IMR-90 (cell line): ENCODE results near the gene AGGF1. TPM values are rescaled to one million over a fixed set of nuclear protein-coding genes. Genes with fewer than 3 reads are reported as not detected.

ENCODE experiments used
- ATAC-seq: fragments of 200-7000 bp; cut with Tn5 transposase; 2 replicates; pipeline ENCODE4 v1.9.1; 2020; ENCODE audit warnings: low read depth, mild to moderate bottlenecking, moderate library complexity
- BruUV-seq: library from RNA; stranded (reverse); fragments of 400-500 nt; replicated peaks from 2 replicates; lab custom pipeline; 2021; lab: Mats Ljungman, UMichigan
- CTCF ChIA-PET: fragments of 300-600 bp; formaldehyde crosslinking; extraction: SDS; loops from one replicate; lab custom pipeline; 2021; ENCODE audit warnings: antibody characterized with exemption; lab: Yijun Ruan, JAX
- POLR2A ChIA-PET: fragments of 300-600 bp; sonication (Branson Sonifier 250); formaldehyde crosslinking; loops from one replicate; lab custom pipeline; 2022; ENCODE audit warnings: antibody characterized with exemption; ENCODE audit not compliant: unreplicated experiment; lab: Charles Lee
- DNase-seq: peaks from one replicate; pipeline ENCODE4 v3.0.0; 2013
- H2AFZ ChIP-seq: replicated peaks from 2 replicates; pipeline ENCODE3; 2013; ENCODE audit warnings: low read length, mild to moderate bottlenecking; ENCODE audit not compliant: poor library complexity
- H2AK5ac ChIP-seq: 2 replicates; pipeline ENCODE4 v1.6.1; 2013; ENCODE audit warnings: low read depth, low read length, inconsistent platforms
- H2AK9ac ChIP-seq: replicated peaks from 2 replicates; pipeline ENCODE3; 2013; ENCODE audit warnings: mild to moderate bottlenecking, low read depth, low read length, moderate library complexity; ENCODE audit not compliant: poor library complexity
- H2BK120ac ChIP-seq: 2 replicates; pipeline ENCODE4 v1.6.1; 2013; ENCODE audit warnings: low read depth, low read length, inconsistent platforms
- H2BK15ac ChIP-seq: 3 replicates; pipeline ENCODE4 v1.6.1; 2013; ENCODE audit warnings: low read depth, low read length, inconsistent platforms
- H2BK20ac ChIP-seq: 2 replicates; pipeline ENCODE4 v1.6.1; 2013; ENCODE audit warnings: low read depth, mild to moderate bottlenecking, inconsistent platforms, low read length, moderate library complexity
- H2BK5ac ChIP-seq: 2 replicates; pipeline ENCODE4 v1.6.1; 2013; ENCODE audit warnings: mild to moderate bottlenecking, low read depth, low read length, inconsistent platforms; ENCODE audit not compliant: poor library complexity, severe bottlenecking
- H3K14ac ChIP-seq: replicated peaks from 2 replicates; pipeline ENCODE4 v1.6.1; 2013; ENCODE audit warnings: low read depth, low read length, inconsistent platforms
- H3K18ac ChIP-seq: 2 replicates; pipeline ENCODE4 v1.6.1; 2013; ENCODE audit warnings: low read depth, low read length, control low read depth
- H3K23ac ChIP-seq: 2 replicates; pipeline ENCODE4 v1.6.1; 2013; ENCODE audit warnings: low read depth, low read length, inconsistent platforms
- H3K27ac ChIP-seq: 2 replicates; pipeline ENCODE4 v1.5.1; 2013; ENCODE audit warnings: mild to moderate bottlenecking, control low read depth, low read length; ENCODE audit not compliant: insufficient read depth
- H3K27me3 ChIP-seq: 2 replicates; pipeline ENCODE4 v1.6.1; 2013; ENCODE audit warnings: low read length; ENCODE audit not compliant: control insufficient read depth, insufficient read depth
- H3K36me3 ChIP-seq: 2 replicates; pipeline ENCODE4 v1.6.1; 2013; ENCODE audit warnings: low read length, mixed read lengths; ENCODE audit not compliant: control insufficient read depth, insufficient read depth
- H3K4ac ChIP-seq: 2 replicates; pipeline ENCODE4 v1.6.1; 2013; ENCODE audit warnings: low read depth, low read length, inconsistent platforms
- H3K4me1 ChIP-seq: 2 replicates; pipeline ENCODE4 v1.6.1; 2013; ENCODE audit warnings: low read length, mixed read lengths; ENCODE audit not compliant: control insufficient read depth, insufficient read depth
- H3K4me2 ChIP-seq: 2 replicates; pipeline ENCODE4 v1.6.1; 2013; ENCODE audit warnings: low read depth, mild to moderate bottlenecking, control low read depth, low read length, moderate library complexity
- H3K4me3 ChIP-seq: 2 replicates; pipeline ENCODE4 v1.5.1; 2013; ENCODE audit warnings: low read depth, mild to moderate bottlenecking, control low read depth, low read length, moderate library complexity; ENCODE audit not compliant: insufficient read depth
- H3K56ac ChIP-seq: 2 replicates; pipeline ENCODE4 v1.6.1; 2013; ENCODE audit warnings: low read length, inconsistent platforms; ENCODE audit not compliant: insufficient read depth; ENCODE audit errors: extremely low read depth
- H3K79me1 ChIP-seq, 2 experiments: 2 replicates each; pipeline ENCODE4 v1.6.1; 2013; ENCODE audit warnings: low read length in 2 of 2, inconsistent platforms in 1 of 2, low read depth in 1 of 2
- H3K9ac ChIP-seq: 2 replicates; pipeline ENCODE4 v1.6.1; 2013; ENCODE audit warnings: low read depth, low read length, control low read depth
- H3K9me1 ChIP-seq: 2 replicates; pipeline ENCODE4 v1.6.1; 2013; ENCODE audit warnings: low read length, inconsistent platforms; ENCODE audit not compliant: insufficient read depth
- H3K9me3 ChIP-seq: 2 replicates; pipeline ENCODE4 v1.6.1; 2013; ENCODE audit warnings: low read length; ENCODE audit not compliant: control insufficient read depth, insufficient read depth
- H4K20me1 ChIP-seq: 2 replicates; pipeline ENCODE4 v1.6.1; 2013; ENCODE audit warnings: low read length, inconsistent platforms; ENCODE audit not compliant: insufficient read depth
- H4K5ac ChIP-seq: 2 replicates; pipeline ENCODE4 v1.6.1; 2013; ENCODE audit warnings: mild to moderate bottlenecking, low read depth, low read length, control low read depth
- H4K8ac ChIP-seq, 2 experiments: 2 replicates each; pipeline ENCODE4 v1.6.1; 2013; ENCODE audit warnings: low read depth in 2 of 2, low read length in 2 of 2, control low read depth in 1 of 2, inconsistent platforms in 1 of 2
- H4K91ac ChIP-seq: 2 replicates; pipeline ENCODE4 v1.6.1; 2013; ENCODE audit warnings: low read depth, low read length, inconsistent platforms; ENCODE audit not compliant: insufficient read depth
- BHLHE40 ChIP-seq: fragments of 150-350 bp; IDR thresholded peaks from 2 replicates; pipeline ENCODE4 v1.6.1; 2016; ENCODE audit warnings: mild to moderate bottlenecking, low read depth, low read length
- MAFK ChIP-seq: IDR thresholded peaks from 2 replicates; pipeline ENCODE4 v1.6.1; 2012; ENCODE audit warnings: low read depth, low read length, improper control_type of control experiment
- USF2 ChIP-seq: fragments of 150-350 bp; IDR thresholded peaks from 2 replicates; pipeline ENCODE4 v1.6.1; 2017; ENCODE audit warnings: mild to moderate bottlenecking, antibody characterized with exemption, low read length, low read depth
- WGBS, 2 experiments: methylation state at CpG; one replicate each; pipeline versions ENCODE4 v1.1.5 to v1.1.7; 2013; ENCODE audit warnings: missing lambda C conversion rate in 2 of 2; ENCODE audit not compliant: insufficient read length in 1 of 2; ENCODE audit errors: extremely low coverage in 2 of 2; 5-methylcytosine and 5-hydroxymethylcytosine counted together
- dilution Hi-C: fragments of 300-500 bp; cut with HindIII; formaldehyde crosslinking; loops from one replicate; pipeline ENCODE4 v1.14.3; 2018; ENCODE audit warnings: low sequenced_read_pairs; ENCODE audit not compliant: unreplicated experiment
- in situ Hi-C: fragments of 300-500 bp; cut with MboI; formaldehyde crosslinking; loops from 3 replicates; pipeline ENCODE4 v1.14.3; 2019; ENCODE audit warnings: low sequenced_read_pairs, inconsistent platforms, mixed read lengths
- intact Hi-C: fragments of 100-400 bp; cut with micrococcal nuclease; formaldehyde crosslinking; loops from 2 replicates; pipeline ENCODE4 v1.10.0; 2022
- polyA plus RNA-seq, 3 experiments: library from polyadenylated mRNA; depleted of rRNA; stranded (reverse); fragments of >200 nt; gene quantifications; 2 replicates each; pipeline ENCODE4 v1.2.3, GENCODE V29; 2012; ENCODE audit warnings: low replicate concordance in 1 of 3
- total RNA-seq: library from RNA; depleted of rRNA; stranded (reverse); fragments of >200 nt; gene quantifications from 2 replicates; pipeline ENCODE4 v1.2.3, GENCODE V29; 2012

Gene AGGF1
- total and polyA plus RNA-seq, 2 of the 4 experiments (the other 2 are of a cell fraction) = 7.3 to 8.4 TPM

GRCh38 chr5:76980518-76981144 is 49.6 kb upstream of the AGGF1 start:
- H4K5ac ChIP-seq = no peak overlapping the region
- DNase-seq (no peak), ATAC-seq (no peak)
- dilution Hi-C loops = no loop called here
- no peak overlapping the region for H2AK9ac ChIP-seq
- H3K9ac ChIP-seq = no peak overlapping the region
- no peak overlapping the region for H2BK20ac ChIP-seq
- no peak overlapping the region for H2BK5ac ChIP-seq
- no peaks in the 10 kb centered on the region for H3K9me3 ChIP-seq
- no peak overlapping the region for H3K14ac ChIP-seq
- no peak overlapping the region for H4K8ac ChIP-seq
- H4K20me1 ChIP-seq = no peaks in the 10 kb centered on the region
- H2AK5ac ChIP-seq = no peak overlapping the region
- no peak overlapping the region for H3K18ac ChIP-seq
- no peaks in the 10 kb centered on the region; the same call in 1 of the 2 replicates for H3K27me3 ChIP-seq
- no peaks in the 10 kb centered on the region for H3K36me3 ChIP-seq
- no peak overlapping the region for H3K4ac ChIP-seq
- ChIA-PET POLR2A (no interaction called here), CTCF (no interaction called here)
- H2BK15ac ChIP-seq = no peak overlapping the region
- no peaks in the 10 kb centered on the region for H3K79me1 ChIP-seq
- H2AFZ ChIP-seq = no peak overlapping the region
- no peak overlapping the region for H3K23ac ChIP-seq
- H3K4me3 ChIP-seq = no peak overlapping the region
- H3K4me1 ChIP-seq = no peaks in the 10 kb centered on the region
- no peak overlapping the region for H3K27ac ChIP-seq
- no peak overlapping the region for H3K56ac ChIP-seq
- intact Hi-C loops = no loop called here
- H3K4me2 ChIP-seq = no peak overlapping the region
- in situ Hi-C loops = no loop called here
- no peak for TF ChIP-seq BHLHE40
- no peak for TF ChIP-seq USF2
- TF ChIP-seq MAFK = no peak
- H4K91ac ChIP-seq = no peak overlapping the region
- no peak overlapping the region for H2BK120ac ChIP-seq
- BruUV-seq = no TSS peak
- no peaks in the 10 kb centered on the region for H3K9me1 ChIP-seq
- no CpG with 5 or more reads among the region's 8 CpGs for WGBS, 2 experiments
